Neural cell (in vitro differentiated cells): ENCODE results near the gene COL18A1.

Source experiments
- CTCF ChIP-seq: fragments of 450-650 bp; IDR thresholded peaks from 2 replicates; pipeline ENCODE4 v1.5.1; 2014; ENCODE audit warnings: antibody characterized with exemption, mild to moderate bottlenecking, moderate library complexity; ENCODE audit not compliant: poor library complexity, severe bottlenecking
- EP300 ChIP-seq: fragments of 450-650 bp; conservative IDR thresholded peaks from 2 replicates; pipeline ENCODE4 v1.6.1; 2014; ENCODE audit warnings: antibody characterized with exemption, mild to moderate bottlenecking, moderate library complexity; ENCODE audit not compliant: poor library complexity, severe bottlenecking
- EZH2 ChIP-seq: fragments of 200-600, 300-800 bp; shearing (Covaris generic), sonication (generic); IDR thresholded peaks from 2 replicates; pipeline ENCODE4 v1.6.1; 2014; ENCODE audit warnings: antibody characterized with exemption, low read length, borderline replicate concordance, mild to moderate bottlenecking; ENCODE audit not compliant: insufficient read depth, poor library complexity, severe bottlenecking
- MXI1 ChIP-seq: fragments of 450-650 bp; conservative IDR thresholded peaks from 2 replicates; pipeline ENCODE4 v1.6.1; 2014; ENCODE audit warnings: antibody characterized with exemption, mild to moderate bottlenecking; ENCODE audit not compliant: poor library complexity, severe bottlenecking
- POLR2AphosphoS5 ChIP-seq: IDR thresholded peaks from 2 replicates; pipeline ENCODE4 v1.6.1; 2012
- RAD21 ChIP-seq: fragments of 450-650 bp; conservative IDR thresholded peaks from 2 replicates; pipeline ENCODE4 v1.6.1; 2014; ENCODE audit warnings: antibody characterized with exemption, mild to moderate bottlenecking, moderate library complexity
- REST ChIP-seq: IDR thresholded peaks from 2 replicates; pipeline ENCODE4 v1.6.1; 2012; ENCODE audit warnings: borderline replicate concordance
- SMC3 ChIP-seq: fragments of 450-650 bp; conservative IDR thresholded peaks from 2 replicates; pipeline ENCODE4 v1.6.1; 2014; ENCODE audit warnings: antibody characterized with exemption, mild to moderate bottlenecking, moderate library complexity; ENCODE audit not compliant: poor library complexity
- TAF1 ChIP-seq: IDR thresholded peaks from 2 replicates; pipeline ENCODE4 v1.6.1; 2012; ENCODE audit warnings: low read depth

- TF ChIP-seq CTCF (no peak), EZH2 (no peak), RAD21 (no peak), REST (no peak), TAF1 (no peak), POLR2AphosphoS5 (no peak), EP300 (no peak), MXI1 (no peak), SMC3 (no peak)
Measured at GRCh38 chr21:45371655-45372054, 33.3 kb upstream of the COL18A1 start.
